PFSK-1 (cell line): ENCODE results near the gene DCLRE1B.

Experiments
- POLR2AphosphoS5 ChIP-seq: IDR thresholded peaks from 2 replicates; pipeline ENCODE4 v1.6.1; 2012; ENCODE audit warnings: low read depth, mild to moderate bottlenecking, control low read depth, low read length, moderate library complexity
- REST ChIP-seq, 2 experiments: IDR thresholded peaks; 2 replicates each; pipeline versions ENCODE4 v1.6.1 to v1.8.0; 2011 to 2012; ENCODE audit warnings: low read depth in 2 of 2, low read length in 2 of 2, control low read depth in 1 of 2, inconsistent platforms in 1 of 2, mild to moderate bottlenecking in 1 of 2, moderate library complexity in 1 of 2; ENCODE audit not compliant: insufficient read depth in 1 of 2
- SIN3A ChIP-seq: IDR thresholded peaks from 2 replicates; pipeline ENCODE4 v1.6.1; 2012; ENCODE audit warnings: mild to moderate bottlenecking, low read length, moderate library complexity, borderline replicate concordance; ENCODE audit not compliant: insufficient read depth

- peak; percentile 76 for TF ChIP-seq POLR2AphosphoS5
- no peak for TF ChIP-seq REST (IDR thresholded peaks at IDR 0.05; ENCODE audit: insufficient read depth in 1 of 2, low read depth in 2 of 2, low read length in 2 of 2)
- peak; percentile 93 for TF ChIP-seq SIN3A
Measured at GRCh38 chr1:113928941-113929749, 24.0 kb downstream of the DCLRE1B start, which contains the start of gene HIPK1.
